ENCODE data around the gene LRRC36.

DNA sequence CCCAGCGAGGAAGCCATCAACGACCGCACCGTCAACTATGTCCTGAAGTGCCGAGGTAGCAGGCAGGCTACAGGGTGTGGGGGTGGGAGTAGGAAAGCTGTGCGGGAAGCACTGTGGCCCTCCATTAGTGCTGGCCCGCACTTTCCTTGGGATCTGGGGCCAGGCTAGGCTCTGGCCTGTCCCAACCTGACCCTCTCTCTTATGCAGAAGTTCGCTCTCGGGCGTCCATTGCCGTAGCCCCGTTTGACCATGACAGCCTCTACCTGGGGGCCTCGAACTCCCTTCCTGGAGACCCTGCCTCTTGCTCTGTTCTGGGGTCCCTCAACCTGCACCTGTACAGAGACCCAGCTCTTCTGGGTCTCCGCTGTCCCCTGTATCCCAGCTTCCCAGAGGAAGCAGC lies 38.7 kb upstream of the LRRC36 start:
- TF ChIP-seq, protein P1, sequence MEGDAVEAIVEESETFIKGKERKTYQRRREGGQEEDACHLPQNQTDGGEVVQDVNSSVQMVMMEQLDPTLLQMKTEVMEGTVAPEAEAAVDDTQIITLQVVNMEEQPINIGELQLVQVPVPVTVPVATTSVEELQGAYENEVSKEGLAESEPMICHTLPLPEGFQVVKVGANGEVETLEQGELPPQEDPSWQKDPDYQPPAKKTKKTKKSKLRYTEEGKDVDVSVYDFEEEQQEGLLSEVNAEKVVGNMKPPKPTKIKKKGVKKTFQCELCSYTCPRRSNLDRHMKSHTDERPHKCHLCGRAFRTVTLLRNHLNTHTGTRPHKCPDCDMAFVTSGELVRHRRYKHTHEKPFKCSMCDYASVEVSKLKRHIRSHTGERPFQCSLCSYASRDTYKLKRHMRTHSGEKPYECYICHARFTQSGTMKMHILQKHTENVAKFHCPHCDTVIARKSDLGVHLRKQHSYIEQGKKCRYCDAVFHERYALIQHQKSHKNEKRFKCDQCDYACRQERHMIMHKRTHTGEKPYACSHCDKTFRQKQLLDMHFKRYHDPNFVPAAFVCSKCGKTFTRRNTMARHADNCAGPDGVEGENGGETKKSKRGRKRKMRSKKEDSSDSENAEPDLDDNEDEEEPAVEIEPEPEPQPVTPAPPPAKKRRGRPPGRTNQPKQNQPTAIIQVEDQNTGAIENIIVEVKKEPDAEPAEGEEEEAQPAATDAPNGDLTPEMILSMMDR (conservative IDR thresholded peaks at IDR 0.05; ENCODE audit: low read depth, low read length): no peak
- TF ChIP-seq EZH2phosphoT487 (IDR thresholded peaks at IDR 0.05; ENCODE audit: borderline replicate concordance, low read length): no peak

Data from PC-3 (cell line).